HG03066 (cell line): ENCODE measurements around the gene RBM20.
"Not testable (repeated sequence)": the region's sequence is repeated elsewhere in the genome, so short reads cannot be mapped to it uniquely, and the experiment has no call there.

Experiments
- ATAC-seq: cut with Tn5 transposase; IDR thresholded peaks from one replicate; pipeline ENCODE4 v1.9.1; 2021; ENCODE audit warnings: low read depth; ENCODE audit not compliant: unreplicated experiment

RBM20 gene

GRCh38 chr10:110727785-110728184, 83.6 kb downstream of the RBM20 start:
- not testable (repeated sequence) for ATAC-seq

- ATAC-seq = no peak
These were observed 86.4 kb downstream of the RBM20 start for GRCh38 chr10:110730345-110731050.

GRCh38 chr10:110733218-110733952, 89.2 kb downstream of the RBM20 start:
- ATAC-seq = no peak

GRCh38 chr10:110735620-110736027, 91.5 kb downstream of the RBM20 start:
- ATAC-seq = no peak

- ATAC-seq = no peak
These were observed 93.9 kb downstream of the RBM20 start for GRCh38 chr10:110737886-110738634.

- no peak for ATAC-seq
These were observed 95.7 kb downstream of the RBM20 start for GRCh38 chr10:110739811-110740271.

GRCh38 chr10:110742801-110743200, 98.7 kb downstream of the RBM20 start:
- ATAC-seq = no peak

- no peak for ATAC-seq
These were observed 100.6 kb downstream of the RBM20 start for GRCh38 chr10:110744782-110745181.

- peak; percentile 38 for ATAC-seq
These were observed 102.2 kb downstream of the RBM20 start for GRCh38 chr10:110746254-110746826.

- ATAC-seq = no peak
These were observed 103.0 kb downstream of the RBM20 start for GRCh38 chr10:110746969-110747608.

- no peak for ATAC-seq
These were observed 103.7 kb downstream of the RBM20 start for GRCh38 chr10:110747609-110748464.

- no peak for ATAC-seq
These were observed 104.8 kb downstream of the RBM20 start for GRCh38 chr10:110748970-110749369.

- no peak for ATAC-seq
These were observed 106.8 kb downstream of the RBM20 start for GRCh38 chr10:110750931-110751330.

GRCh38 chr10:110751850-110752249, 107.7 kb downstream of the RBM20 start:
- ATAC-seq = no peak

- ATAC-seq = no peak
These were observed 109.3 kb downstream of the RBM20 start for GRCh38 chr10:110753462-110753861.

GRCh38 chr10:110754375-110755105, 110.4 kb downstream of the RBM20 start:
- no peak for ATAC-seq

GRCh38 chr10:110755781-110756180, 111.6 kb downstream of the RBM20 start:
- no peak for ATAC-seq

GRCh38 chr10:110756876-110757275, 112.7 kb downstream of the RBM20 start:
- ATAC-seq = no peak

- no peak for ATAC-seq
These were observed 113.5 kb downstream of the RBM20 start for GRCh38 chr10:110757586-110757985.
